Ramos (cell line): ENCODE results near the gene EXOC6B.

Experiments used
- in situ Hi-C: fragments of 300-500 bp; cut with MboI; formaldehyde crosslinking; loops from one replicate; pipeline ENCODE4 v1.14.3; 2022; ENCODE audit warnings: low sequenced_read_pairs; ENCODE audit not compliant: unreplicated experiment

The EXOC6B gene

DNA sequence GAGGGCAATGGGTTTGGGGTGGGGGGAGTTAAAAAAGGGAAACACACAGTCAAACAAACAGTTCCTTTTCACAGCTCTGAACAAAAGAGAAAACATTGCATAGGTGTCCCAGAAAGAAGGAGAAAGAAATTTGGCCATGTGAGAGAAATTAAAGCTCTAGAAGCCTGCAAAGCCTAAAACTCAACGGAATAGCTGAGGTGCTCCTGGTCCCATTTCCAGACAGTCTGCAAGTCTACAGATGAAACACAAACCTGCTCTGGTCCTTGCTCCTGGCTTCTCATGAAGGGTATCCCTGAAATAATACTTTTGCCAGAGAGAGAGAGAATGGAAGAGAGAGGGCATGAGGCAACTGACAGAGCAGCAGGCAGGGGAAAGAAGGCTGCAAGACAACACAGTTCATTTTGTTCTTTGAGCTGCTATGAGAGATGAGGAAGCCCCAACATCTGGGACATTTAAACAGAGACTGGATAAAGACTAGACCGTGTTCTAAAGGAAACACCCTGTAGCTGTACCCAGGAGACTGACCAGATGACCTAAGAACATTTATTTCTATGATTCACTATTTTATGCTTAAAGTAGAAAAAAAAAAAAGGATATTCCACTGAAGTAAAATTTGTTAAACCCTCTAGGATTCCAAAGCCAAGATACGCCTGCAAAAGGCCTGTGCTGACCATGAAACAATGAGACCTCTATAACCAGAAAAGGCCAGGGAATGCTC, 620.9 kb downstream of the EXOC6B start:
- in situ Hi-C loops: no loop called here

DNA sequence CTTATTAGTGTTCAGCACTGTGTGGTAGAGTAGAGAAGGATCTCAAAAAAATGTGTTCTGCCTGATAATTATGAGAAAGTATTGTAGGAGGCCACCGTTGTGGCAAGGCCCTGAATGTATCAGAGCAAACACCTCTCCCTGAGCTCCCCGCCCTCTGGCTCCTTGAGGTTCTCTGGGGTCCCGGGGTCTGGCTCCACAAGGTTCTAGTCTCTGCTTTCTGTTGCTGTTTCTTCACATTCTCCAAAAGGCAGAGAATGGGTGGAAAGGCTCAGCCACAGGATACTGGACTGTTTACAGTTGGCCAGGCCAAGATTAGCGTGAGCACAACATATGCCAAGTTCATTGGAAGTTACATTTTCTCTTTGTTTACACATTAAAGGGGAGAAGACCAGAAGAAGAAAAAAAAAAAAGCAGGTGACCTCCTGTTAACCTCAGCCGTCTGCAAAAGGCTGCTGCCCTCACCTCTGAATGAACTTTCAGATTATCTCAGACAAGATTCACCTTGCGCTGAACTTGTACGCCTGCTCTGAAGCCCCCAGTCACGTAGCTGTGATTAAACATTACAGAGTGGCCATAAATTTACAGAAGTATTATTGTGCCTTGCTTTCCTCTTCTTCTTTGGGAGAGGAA, 621.6 kb downstream of the EXOC6B start:
- in situ Hi-C loops: no loop called here

- in situ Hi-C loops: no loop called here
Measured at GRCh38 chr2:72198532-72199241, 627.1 kb downstream of the EXOC6B start.

- in situ Hi-C loops: no loop called here
Measured at GRCh38 chr2:72193723-72194122, 632.1 kb downstream of the EXOC6B start.

DNA sequence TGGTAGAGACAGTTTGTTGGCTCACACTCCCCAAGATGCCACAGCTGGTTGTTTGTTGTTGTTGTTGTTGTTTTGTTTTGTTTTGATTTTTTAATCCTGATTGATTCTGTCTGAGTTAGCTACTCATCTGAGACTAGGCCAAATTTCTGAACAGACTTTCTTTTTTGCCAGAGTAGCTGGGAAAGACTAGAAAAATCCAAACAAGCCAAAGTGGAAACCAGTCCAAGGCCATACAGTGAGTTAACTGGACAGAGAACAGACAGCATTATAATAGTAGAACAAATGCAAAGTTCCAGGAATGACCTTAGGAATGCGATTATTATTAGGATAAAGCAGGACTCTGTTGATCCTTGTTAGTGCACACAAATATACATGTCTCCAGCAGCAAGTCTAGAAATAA, 634.4 kb downstream of the EXOC6B start:
- in situ Hi-C loops: no loop called here

DNA sequence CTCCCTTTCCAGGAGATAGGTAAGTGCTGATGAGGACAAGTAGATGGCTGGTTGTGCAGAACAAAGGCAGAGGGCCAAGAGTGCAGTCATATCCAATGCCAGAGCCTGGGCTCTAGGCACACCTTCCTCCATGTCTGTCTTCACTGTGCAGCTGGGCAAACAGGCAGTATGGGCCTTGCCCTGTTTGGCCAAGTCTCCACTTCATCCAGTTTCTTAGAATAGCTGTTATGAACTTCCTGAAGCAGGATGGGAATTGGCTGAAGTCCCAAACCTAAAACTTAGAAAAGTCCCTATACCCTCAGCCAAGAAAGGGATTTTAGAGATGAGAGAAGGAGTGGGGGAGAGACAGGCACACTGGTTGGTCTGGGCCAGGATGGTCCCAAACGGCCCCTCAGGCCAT, 640.6 kb downstream of the EXOC6B start:
- in situ Hi-C loops: no loop called here

GRCh38 chr2:72183466-72183865, 642.4 kb downstream of the EXOC6B start:
- in situ Hi-C loops: no loop called here

- in situ Hi-C loops: no loop called here
Measured at GRCh38 chr2:72183016-72183415, 642.8 kb downstream of the EXOC6B start.

- in situ Hi-C loops: no loop called here
Measured at GRCh38 chr2:72182547-72182946, 643.3 kb downstream of the EXOC6B start.

GRCh38 chr2:72181616-72182015, 644.2 kb downstream of the EXOC6B start:
- in situ Hi-C loops: no loop called here

GRCh38 chr2:72180351-72180750, 645.5 kb downstream of the EXOC6B start:
- in situ Hi-C loops: no loop called here

GRCh38 chr2:72178551-72178950, 647.3 kb downstream of the EXOC6B start:
- in situ Hi-C loops: no loop called here

- in situ Hi-C loops: no loop called here
Measured at GRCh38 chr2:72176281-72176680, 649.6 kb downstream of the EXOC6B start.

- in situ Hi-C loops: no loop called here
Measured at GRCh38 chr2:72175636-72176035, 650.2 kb downstream of the EXOC6B start.

- in situ Hi-C loops: no loop called here
Measured at GRCh38 chr2:72173640-72174321, 652.1 kb downstream of the EXOC6B start.

- in situ Hi-C loops: no loop called here
Measured at GRCh38 chr2:72172478-72172877, 653.4 kb downstream of the EXOC6B start.

- in situ Hi-C loops: no loop called here
Measured at GRCh38 chr2:72166279-72166678, 659.6 kb downstream of the EXOC6B start.

- in situ Hi-C loops: no loop called here
Measured at GRCh38 chr2:72165792-72166191, 660.0 kb downstream of the EXOC6B start.

DNA sequence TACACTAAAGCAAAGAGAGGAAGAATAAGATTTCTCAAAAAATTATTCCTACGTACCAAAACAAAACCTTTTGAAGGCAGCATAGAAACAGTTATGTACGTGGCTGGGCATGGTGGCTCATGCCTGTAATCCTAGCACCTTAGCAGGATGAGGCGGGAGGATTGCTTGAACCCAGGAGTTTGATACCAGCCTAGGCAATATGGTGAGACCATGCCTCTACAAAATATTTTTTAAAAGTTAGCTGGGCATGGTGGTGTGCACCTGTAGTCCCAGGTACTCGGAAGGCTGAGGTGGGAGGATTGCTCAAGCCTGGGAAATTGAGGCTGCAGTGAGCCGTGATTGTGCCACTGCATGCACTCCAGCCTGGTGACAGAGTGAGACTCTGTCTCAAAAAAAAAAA, 663.3 kb downstream of the EXOC6B start:
- in situ Hi-C loops: no loop called here

GRCh38 chr2:72159211-72159993, 666.4 kb downstream of the EXOC6B start:
- in situ Hi-C loops: loop anchor here (10.0 kb wide), 2 partner anchors 235 to 605 kb away; no protein-coding TSS in a partner anchor
